ENCODE data around the gene ASAP3. TPM values are rescaled to one million over a fixed set of nuclear protein-coding genes. Genes with fewer than 3 reads are reported as not detected.
"Not testable (repeated sequence)": the region's sequence is repeated elsewhere in the genome, so short reads cannot be mapped to it uniquely, and the experiment has no call there.

The ASAP3 gene
- total RNA-seq, 1 experiment from 2014 or later = 19.5 TPM

GRCh38 chr1:23393706-23394105 is 90.3 kb downstream of the ASAP3 start:
- DNase-seq (ENCODE audit: low read depth in 1 of 2, low spot score in 2 of 2) = peak in 1 of 2 experiments; percentile 51
- H3K36me3 ChIP-seq = no peaks in the 10 kb centered on the region

GRCh38 chr1:23392125-23392855 is 91.7 kb downstream of the ASAP3 start:
- Histone ChIP-seq H3K27ac (no peak overlapping the region), H3K36me3 (no peaks in the 10 kb centered on the region), H3K4me3 (no peak overlapping the region), H3K9me3 (replicated peaks) (no peaks in the 10 kb centered on the region), H3K27me3 (replicated peaks) (no peaks in the 10 kb centered on the region), H3K4me1 (replicated peaks) (peaks cover 28% of the 10 kb centered on the region)
- no peak for DNase-seq (ENCODE audit: low read depth in 1 of 2, low spot score in 2 of 2)

More at GRCh38 chr1:23393706-23394105, 90.3 kb downstream of the ASAP3 start:
- no peaks in the 10 kb centered on the region for H3K9me3 ChIP-seq (replicated peaks)
- H3K27ac ChIP-seq = peak overlapping the region; percentile 51; the same call in 1 of the 2 replicates
- no peaks in the 10 kb centered on the region for H3K27me3 ChIP-seq (replicated peaks)
- H3K4me1 ChIP-seq (replicated peaks) = peaks cover 28% of the 10 kb centered on the region
- H3K4me3 ChIP-seq = no peak overlapping the region

- Histone ChIP-seq H3K4me3 (no peak overlapping the region), H3K9me3 (replicated peaks) (no peaks in the 10 kb centered on the region), H3K36me3 (no peaks in the 10 kb centered on the region), H3K4me1 (replicated peaks) (peaks cover 22% of the 10 kb centered on the region), H3K27ac (no peak overlapping the region), H3K27me3 (replicated peaks) (no peaks in the 10 kb centered on the region)
- DNase-seq (ENCODE audit: low read depth in 1 of 2, low spot score in 2 of 2) = no peak
Observed at GRCh38 chr1:23389837-23390321, 94.1 kb downstream of the ASAP3 start.

- no peaks in the 10 kb centered on the region for H3K9me3 ChIP-seq (replicated peaks)
- no peak overlapping the region for H3K27ac ChIP-seq
- H3K27me3 ChIP-seq (replicated peaks) = no peaks in the 10 kb centered on the region
- no peak for DNase-seq (ENCODE audit: low read depth in 1 of 2, low spot score in 2 of 2)
- no peaks in the 10 kb centered on the region for H3K36me3 ChIP-seq
- peaks cover 14% of the 10 kb centered on the region for H3K4me1 ChIP-seq (replicated peaks)
- H3K4me3 ChIP-seq = no peak overlapping the region
Observed at GRCh38 chr1:23387494-23387893, 96.5 kb downstream of the ASAP3 start.

- Histone ChIP-seq H3K9me3 (replicated peaks) (no peaks in the 10 kb centered on the region), H3K4me3 (no peak overlapping the region), H3K27ac (no peak overlapping the region), H3K4me1 (replicated peaks) (peaks cover 15% of the 10 kb centered on the region), H3K27me3 (replicated peaks) (no peaks in the 10 kb centered on the region), H3K36me3 (no peaks in the 10 kb centered on the region)
- no peak for DNase-seq (ENCODE audit: low read depth in 1 of 2, low spot score in 2 of 2)
Observed at GRCh38 chr1:23385119-23385621, 98.8 kb downstream of the ASAP3 start.

- no peak overlapping the region for H3K4me3 ChIP-seq
- no peak overlapping the region for H3K27ac ChIP-seq
- no peaks in the 10 kb centered on the region for H3K36me3 ChIP-seq
- H3K4me1 ChIP-seq (replicated peaks) = peaks cover 17% of the 10 kb centered on the region
- H3K27me3 ChIP-seq (replicated peaks) = no peaks in the 10 kb centered on the region
- DNase-seq (ENCODE audit: low read depth in 1 of 2, low spot score in 2 of 2) = no peak
- no peaks in the 10 kb centered on the region for H3K9me3 ChIP-seq (replicated peaks)
Observed at GRCh38 chr1:23384312-23385058, 99.5 kb downstream of the ASAP3 start.

- no peaks in the 10 kb centered on the region for H3K9me3 ChIP-seq (replicated peaks)
- H3K27me3 ChIP-seq (replicated peaks) = no peaks in the 10 kb centered on the region
- H3K4me3 ChIP-seq = no peak overlapping the region
- H3K27ac ChIP-seq = no peak overlapping the region
- H3K36me3 ChIP-seq = no peaks in the 10 kb centered on the region
- peaks cover 17% of the 10 kb centered on the region for H3K4me1 ChIP-seq (replicated peaks)
- no peak for DNase-seq (ENCODE audit: low read depth in 1 of 2, low spot score in 2 of 2)
Observed at GRCh38 chr1:23383577-23384311, 100.2 kb downstream of the ASAP3 start.

- H3K27me3 ChIP-seq (replicated peaks) = no peaks in the 10 kb centered on the region
- H3K4me1 ChIP-seq (replicated peaks) = peaks cover 32% of the 10 kb centered on the region
- no peak overlapping the region for H3K4me3 ChIP-seq
- no peaks in the 10 kb centered on the region for H3K9me3 ChIP-seq (replicated peaks)
- H3K36me3 ChIP-seq = no peaks in the 10 kb centered on the region
- H3K27ac ChIP-seq = no peak overlapping the region
- no peak for DNase-seq (ENCODE audit: low read depth in 1 of 2, low spot score in 2 of 2)
Observed at GRCh38 chr1:23381233-23381885, 102.6 kb downstream of the ASAP3 start.

- H3K4me1 ChIP-seq (replicated peaks) = peaks cover 37% of the 10 kb centered on the region
- no peak overlapping the region for H3K27ac ChIP-seq
- H3K9me3 ChIP-seq (replicated peaks) = no peaks in the 10 kb centered on the region
- DNase-seq (ENCODE audit: low read depth in 1 of 2, low spot score in 2 of 2) = no peak
- H3K4me3 ChIP-seq = no peak overlapping the region
- no peaks in the 10 kb centered on the region for H3K36me3 ChIP-seq
- H3K27me3 ChIP-seq (replicated peaks) = no peaks in the 10 kb centered on the region
Observed at GRCh38 chr1:23380719-23381118, 103.3 kb downstream of the ASAP3 start.

GRCh38 chr1:23380236-23380635 is 103.7 kb downstream of the ASAP3 start:
- H3K36me3 ChIP-seq; H3K9me3 ChIP-seq (replicated peaks): not testable (repeated sequence)

More at GRCh38 chr1:23380236-23380635, 103.7 kb downstream of the ASAP3 start:
- DNase-seq (ENCODE audit: low read depth in 1 of 2, low spot score in 2 of 2); H3K4me3 ChIP-seq; H3K27me3 ChIP-seq (replicated peaks); H3K27ac ChIP-seq: not testable (repeated sequence)
- H3K4me1 ChIP-seq (replicated peaks) = peaks cover 36% of the 10 kb centered on the region

Other genes with a start within 250 kb of the ASAP3 start
- 236 and 266 TPM in 2 replicates for gene HNRNPR, start 139.9 kb downstream of the ASAP3 start, total RNA-seq (2014; rRNA removed; shearing (Covaris generic))
- gene ZNF436, start 114.3 kb downstream of the ASAP3 start, total RNA-seq (2014; rRNA removed; shearing (Covaris generic)) = 13.7 and 20.2 TPM in 2 replicates
- gene TCEA3, start 59.4 kb downstream of the ASAP3 start, total RNA-seq (2014; rRNA removed; shearing (Covaris generic)) = 1.3 and 1.7 TPM in 2 replicates
- gene E2F2, start 47.1 kb upstream of the ASAP3 start, total RNA-seq (2014; rRNA removed; shearing (Covaris generic)) = 7.3 and 12.3 TPM in 2 replicates
- 400 and 615 TPM in 2 replicates for gene ID3, start 75.3 kb upstream of the ASAP3 start, total RNA-seq (2014; rRNA removed; shearing (Covaris generic))
- 1,018 and 1,165 TPM in 2 replicates for gene RPL11, start 207.6 kb upstream of the ASAP3 start, total RNA-seq (2014; rRNA removed; shearing (Covaris generic))